Fibroblast of lung (primary cell): Measurements from ENCODE around the gene DESI1. TPM values are rescaled to one million over a fixed set of nuclear protein-coding genes. Genes with fewer than 3 reads are reported as not detected.

Experiments used
- DNase-seq, 2 donors: peaks; one replicate each; pipeline versions ENCODE4 v3.0.0 to v3.0.0-alpha.2; 2010; ENCODE audit warnings: low read depth in 2 of 2
- H2AFZ ChIP-seq: 2 replicates; pipeline ENCODE4 v1.5.1; 2012; ENCODE audit warnings: low read length, control low read depth, inconsistent platforms
- H3K27ac ChIP-seq: 2 replicates; pipeline ENCODE4 v1.5.1; 2011; ENCODE audit warnings: low read length, control low read depth; ENCODE audit not compliant: insufficient read depth
- H3K27me3 ChIP-seq: 2 replicates; pipeline ENCODE4 v1.5.1; 2011; ENCODE audit warnings: mild to moderate bottlenecking, low read length; ENCODE audit not compliant: control insufficient read depth, insufficient read depth
- H3K36me3 ChIP-seq: 2 replicates; pipeline ENCODE4 v1.5.1; 2011; ENCODE audit warnings: low read length; ENCODE audit not compliant: control insufficient read depth, insufficient read depth
- H3K4me1 ChIP-seq: 2 replicates; pipeline ENCODE4 v1.5.1; 2011; ENCODE audit warnings: low read length; ENCODE audit not compliant: control insufficient read depth, insufficient read depth; ENCODE audit errors: extremely low read depth
- H3K4me2 ChIP-seq: 2 replicates; pipeline ENCODE4 v1.5.1; 2011; ENCODE audit warnings: low read length, control low read depth; ENCODE audit not compliant: insufficient read depth; ENCODE audit errors: extremely low read depth
- H3K4me3 ChIP-seq, 4 experiments: fragments of 200-600 bp in 1 of 4; sonication (generic) in 1 of 4; replicated peaks in 1 of 4; 2 replicates each; pipeline ENCODE4 v1.5.1; 2011 to 2016; ENCODE audit warnings: low read length in 4 of 4, low read depth in 3 of 4, mild to moderate bottlenecking in 3 of 4, control low read depth in 2 of 4, inconsistent platforms in 1 of 4, mixed read lengths in 1 of 4; ENCODE audit not compliant: insufficient read depth in 1 of 4; ENCODE audit errors: control extremely low read depth in 1 of 4
- H3K79me2 ChIP-seq: 2 replicates; pipeline ENCODE4 v1.5.1; 2012; ENCODE audit warnings: mild to moderate bottlenecking, low read length, inconsistent platforms; ENCODE audit not compliant: control insufficient read depth, insufficient read depth
- H3K9ac ChIP-seq: 2 replicates; pipeline ENCODE4 v1.5.1; 2011; ENCODE audit warnings: mild to moderate bottlenecking, low read length, control low read depth; ENCODE audit not compliant: insufficient read depth
- H3K9me3 ChIP-seq: 2 replicates; pipeline ENCODE4 v1.5.1; 2012; ENCODE audit warnings: low read depth, low read length; ENCODE audit not compliant: control insufficient read depth, insufficient read depth
- H4K20me1 ChIP-seq: 2 replicates; pipeline ENCODE4 v1.5.1; 2011; ENCODE audit warnings: low read length; ENCODE audit not compliant: control insufficient read depth, insufficient read depth; ENCODE audit errors: extremely low read depth
- CTCF ChIP-seq, 2 donors: IDR thresholded peaks in 1 of 2; conservative IDR thresholded peaks in 1 of 2; 1 replicate in 1 of 2; 2 replicates in 1 of 2; pipeline ENCODE4 v1.5.1; 2011 to 2012; ENCODE audit warnings: low read length in 2 of 2, control low read depth in 1 of 2, inconsistent platforms in 1 of 2, low read depth in 1 of 2, mild to moderate bottlenecking in 1 of 2
- EZH2 ChIP-seq: IDR thresholded peaks from 2 replicates; pipeline ENCODE4 v1.5.1; 2012; ENCODE audit warnings: low read length, control low read depth, mild to moderate bottlenecking; ENCODE audit errors: missing control alignments
- polyA plus RNA-seq, 2 donors: library from polyadenylated mRNA; depleted of rRNA in 1 of 2; stranded (reverse) in 1 of 2; unstranded in 1 of 2; fragments of >200 nt; gene quantifications; 2 replicates each; pipeline ENCODE4 v1.2.1, GENCODE V29; 2011 to 2012; ENCODE audit warnings: missing spikeins in 1 of 2
- total RNA-seq: library from RNA; depleted of rRNA; stranded (reverse); fragments of >200 nt; gene quantifications from 2 replicates; pipeline ENCODE4 v1.2.1, GENCODE V29; 2014

DESI1 gene
- total and polyA plus RNA-seq, 2 donors (not counting 1 experiment from before 2014, with no cell fraction given): 11.9 to 22.4 TPM

- no peak for DNase-seq
- Histone ChIP-seq H3K27me3 (no peaks in the 10 kb centered on the region), H2AFZ (no peak overlapping the region), H3K4me1 (no peaks in the 10 kb centered on the region), H3K9ac (no peak overlapping the region), H3K4me3 (no peak overlapping the region), H3K79me2 (peaks cover 36% of the 10 kb centered on the region), H3K27ac (no peak overlapping the region), H3K9me3 (no peaks in the 10 kb centered on the region), H3K36me3 (peaks cover 22% of the 10 kb centered on the region), H3K4me2 (no peak overlapping the region), H4K20me1 (no peaks in the 10 kb centered on the region)
- TF ChIP-seq EZH2 (no peak), CTCF (conservative IDR thresholded peaks at IDR 0.05 in 1 of 2, IDR thresholded peaks at IDR 0.05 in 1 of 2; ENCODE audit: low read depth in 1 of 2, low read length in 2 of 2) (no peak)
These were observed 4.7 kb upstream of the DESI1 start for GRCh38 chr22:41625577-41625976.

GRCh38 chr22:41621911-41622179 lies 1.0 kb upstream of the DESI1 start:
- TF ChIP-seq EZH2: no peak
- no peak for TF ChIP-seq CTCF (conservative IDR thresholded peaks at IDR 0.05 in 1 of 2, IDR thresholded peaks at IDR 0.05 in 1 of 2; ENCODE audit: low read depth in 1 of 2, low read length in 2 of 2)
- peaks cover 55% of the 10 kb centered on the region for H3K79me2 ChIP-seq
- peaks cover 10% of the 10 kb centered on the region for H3K36me3 ChIP-seq

GRCh38 chr22:41621099-41621910 lies 462 bp upstream of the DESI1 start, which contains the start of gene XRCC6:
XRCC6 (plus strand) TSS chr22:41621295; CDS start chr22:41622005, 710 bp downstream.
- peak within 1 kb of the TSS; percentile 91 for H2AFZ ChIP-seq
- H4K20me1 ChIP-seq: no peaks in the 10 kb centered on the region
- peak within 1 kb of the TSS; percentile 100 for H3K27ac ChIP-seq
- H3K79me2 ChIP-seq: peaks cover 56% of the 10 kb centered on the region
- H3K4me3 ChIP-seq: peak within 1 kb of the TSS; percentile 85 to 99 (median 94)
- peak within 1 kb of the TSS; percentile 90 for H3K4me2 ChIP-seq
- H3K9ac ChIP-seq: peak within 1 kb of the TSS; percentile 99
- TF ChIP-seq EZH2 (no peak), CTCF (conservative IDR thresholded peaks at IDR 0.05 in 1 of 2, IDR thresholded peaks at IDR 0.05 in 1 of 2; ENCODE audit: low read depth in 1 of 2, low read length in 2 of 2) (no peak)
- peaks cover 10% of the 10 kb centered on the region for H3K36me3 ChIP-seq
- H3K4me1 ChIP-seq: no peaks in the 10 kb centered on the region
- H3K9me3 ChIP-seq: no peaks in the 10 kb centered on the region
- DNase-seq: peak; percentile 99 to 100
- no peaks in the 10 kb centered on the region for H3K27me3 ChIP-seq

More at GRCh38 chr22:41621911-41622179, 1.0 kb upstream of the DESI1 start:
- no peaks in the 10 kb centered on the region for H4K20me1 ChIP-seq
- peak overlapping the region; percentile 18 for H2AFZ ChIP-seq
- H3K9ac ChIP-seq: peak overlapping the region; percentile 99
- no peak for DNase-seq
- peak overlapping the region; percentile 100 for H3K27ac ChIP-seq
- no peaks in the 10 kb centered on the region for H3K9me3 ChIP-seq
- H3K4me1 ChIP-seq: no peaks in the 10 kb centered on the region
- peak overlapping the region; percentile 90 for H3K4me2 ChIP-seq
- H3K27me3 ChIP-seq: no peaks in the 10 kb centered on the region
- peak overlapping the region; percentile 85 to 99 (median 94) for H3K4me3 ChIP-seq
